HG02571 (cell line): ENCODE data around the gene RAB15.

Experiments used
- ATAC-seq: cut with Tn5 transposase; IDR thresholded peaks from one replicate; pipeline ENCODE4 v1.9.1; 2021; ENCODE audit warnings: mild to moderate bottlenecking, moderate library complexity; ENCODE audit not compliant: unreplicated experiment

RAB15 gene

DNA sequence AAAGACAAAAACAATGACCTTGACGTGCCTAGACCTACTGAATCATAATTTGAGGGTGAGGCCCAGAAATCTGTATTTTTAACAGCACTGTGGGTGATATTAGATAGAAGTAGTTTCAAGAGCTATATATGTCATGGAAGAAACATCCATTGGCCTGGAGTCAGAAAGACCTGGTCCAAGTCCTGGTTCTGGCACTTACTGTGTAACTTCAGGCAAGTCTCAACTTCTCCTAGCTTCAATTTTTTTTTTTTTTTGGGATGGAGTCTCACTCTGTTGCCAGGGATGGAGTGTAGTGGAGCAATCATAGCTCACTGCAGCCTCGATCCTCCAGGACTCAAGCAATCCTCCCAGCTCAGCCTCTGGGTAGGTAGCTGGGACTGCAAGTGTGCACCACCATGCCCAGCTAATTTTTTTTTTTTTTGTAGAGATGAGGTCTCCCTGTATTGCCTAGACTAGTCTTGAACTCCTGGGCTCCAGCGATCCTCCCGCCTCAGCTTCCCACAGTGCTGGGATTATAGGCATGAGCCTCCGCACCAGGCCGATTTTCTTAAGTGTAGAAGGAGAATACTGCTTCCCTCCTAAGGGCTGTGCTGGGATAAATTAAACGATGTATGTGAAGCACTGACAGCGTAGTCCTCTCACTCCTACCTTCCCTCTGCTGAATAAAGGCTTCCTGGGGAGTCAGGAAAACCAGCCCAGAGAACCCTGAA is 15.3 kb downstream of the RAB15 start:
- ATAC-seq: no peak

DNA sequence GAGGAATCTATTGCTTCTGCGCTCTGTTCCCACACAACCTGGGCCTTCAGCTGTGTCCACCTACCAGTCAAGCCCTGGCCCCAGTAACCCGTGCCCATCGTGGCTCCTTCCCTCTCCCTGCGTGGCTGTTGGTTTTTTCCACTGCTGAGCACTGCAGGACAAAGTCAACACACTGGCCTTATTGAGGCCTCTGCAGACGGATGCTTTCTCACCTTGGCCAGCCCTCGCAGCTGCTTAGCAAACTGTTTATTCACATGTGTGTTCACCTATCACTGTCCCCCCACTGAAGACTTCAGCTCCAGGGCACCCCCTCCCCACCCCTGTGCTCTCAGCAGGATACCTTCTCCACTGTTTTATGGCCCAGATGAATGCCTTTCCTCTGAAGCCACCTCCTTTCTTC is 16.8 kb downstream of the RAB15 start:
- no peak for ATAC-seq

DNA sequence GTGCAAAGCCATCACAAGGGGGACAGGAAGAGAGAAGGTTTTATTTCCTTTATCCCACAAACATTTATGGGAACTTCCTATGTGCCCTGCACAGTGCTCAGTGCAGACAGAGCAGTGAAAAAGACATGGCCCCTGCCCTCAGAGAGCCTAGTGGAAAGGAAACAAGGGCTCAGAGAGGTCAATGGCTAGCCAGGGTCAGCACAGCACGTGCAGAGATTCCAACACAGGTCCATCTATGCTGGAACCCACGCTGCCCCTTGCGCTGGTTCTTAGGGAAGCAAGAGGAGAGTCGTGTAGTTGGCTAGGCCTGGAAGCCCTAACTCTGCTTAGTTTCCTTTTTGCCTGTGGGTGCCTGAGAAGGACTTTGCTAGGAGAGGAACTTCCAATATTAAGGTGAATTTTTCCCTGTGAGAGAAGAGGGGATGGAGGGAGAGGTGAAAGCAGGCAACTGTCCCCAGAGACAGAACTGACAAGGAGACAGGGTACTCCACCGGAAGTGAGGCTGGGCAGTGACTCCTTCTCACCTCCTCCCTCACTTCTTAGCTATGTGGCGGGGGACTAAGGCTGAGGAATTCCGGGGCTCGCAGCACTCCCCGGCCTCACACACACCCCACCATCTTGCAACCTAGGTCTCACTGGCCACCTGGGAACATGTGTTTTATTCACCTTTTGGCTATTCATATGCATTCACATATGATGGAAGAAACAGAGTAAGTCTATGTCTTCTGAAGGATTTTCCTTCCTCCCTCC is 17.5 kb downstream of the RAB15 start:
- ATAC-seq: no peak

DNA sequence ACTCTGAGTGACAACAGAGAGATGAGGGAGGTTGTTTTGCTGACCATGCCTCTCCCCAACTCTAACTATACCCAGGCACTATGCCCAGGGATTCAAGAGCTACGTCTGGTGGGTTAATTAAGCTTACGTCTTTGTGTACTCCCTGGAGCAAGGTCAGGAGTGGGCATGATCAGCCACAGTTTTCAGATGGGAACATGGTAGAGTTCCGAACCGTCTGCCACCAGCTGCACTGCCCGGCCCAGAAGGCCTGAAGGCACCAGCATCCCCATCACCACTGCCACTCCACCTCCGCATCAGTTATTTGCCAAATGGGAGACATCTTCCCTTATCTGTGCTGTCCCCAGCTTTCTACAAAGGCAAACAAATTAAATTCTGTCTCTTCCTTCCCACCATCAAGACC is 18.5 kb downstream of the RAB15 start:
- no peak for ATAC-seq

DNA sequence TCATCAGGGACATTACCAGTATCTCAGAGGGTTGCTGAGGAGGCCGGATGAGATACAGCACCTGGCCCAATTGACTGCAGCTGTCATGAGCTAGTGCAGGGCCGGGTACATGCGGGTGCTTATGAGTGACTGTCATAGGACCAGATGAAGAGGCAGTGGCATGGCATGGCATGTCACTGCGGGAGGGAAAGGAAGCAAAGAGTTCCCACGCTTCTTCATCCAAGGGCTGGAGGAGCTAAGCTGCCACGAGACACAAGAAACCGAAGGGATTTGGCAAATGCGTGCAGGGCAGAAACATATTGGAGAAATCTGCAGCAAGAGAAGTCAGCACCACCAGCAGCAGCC is 18.9 kb downstream of the RAB15 start:
- ATAC-seq: no peak

DNA sequence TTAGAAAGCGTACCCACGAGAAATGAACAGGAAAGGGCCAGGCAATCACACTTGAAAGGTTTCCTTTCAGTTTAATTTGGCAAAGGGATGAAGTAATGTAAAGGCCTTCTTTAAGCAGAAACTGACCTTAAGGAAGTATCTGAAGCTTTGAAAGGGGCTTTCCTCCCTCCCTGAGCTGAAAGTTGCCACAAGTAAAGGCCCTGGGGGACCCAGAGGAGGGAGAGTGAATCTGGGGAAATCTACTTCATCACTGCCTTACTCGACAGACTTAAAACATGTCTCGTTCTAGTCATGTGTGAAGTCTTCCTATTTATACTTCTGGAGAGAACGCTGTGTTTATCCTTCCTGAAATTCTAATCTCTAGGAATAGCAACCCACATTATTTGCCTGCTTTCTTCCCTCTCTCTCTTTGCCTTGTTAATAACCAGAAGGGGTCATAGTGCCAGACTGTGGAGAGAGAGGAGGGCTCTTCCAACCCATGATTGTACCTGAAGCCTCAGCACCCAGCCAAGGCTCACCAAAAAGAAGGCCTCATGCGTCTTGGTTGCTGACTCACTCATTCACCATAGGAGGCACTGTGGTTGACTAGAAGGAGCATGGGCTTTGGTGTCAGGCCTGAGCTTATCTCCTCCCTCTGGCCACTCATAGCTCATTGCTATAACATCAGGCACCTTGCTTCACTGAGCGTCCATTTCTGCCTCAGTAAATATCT is 19.4 kb downstream of the RAB15 start:
- ATAC-seq: no peak

DNA sequence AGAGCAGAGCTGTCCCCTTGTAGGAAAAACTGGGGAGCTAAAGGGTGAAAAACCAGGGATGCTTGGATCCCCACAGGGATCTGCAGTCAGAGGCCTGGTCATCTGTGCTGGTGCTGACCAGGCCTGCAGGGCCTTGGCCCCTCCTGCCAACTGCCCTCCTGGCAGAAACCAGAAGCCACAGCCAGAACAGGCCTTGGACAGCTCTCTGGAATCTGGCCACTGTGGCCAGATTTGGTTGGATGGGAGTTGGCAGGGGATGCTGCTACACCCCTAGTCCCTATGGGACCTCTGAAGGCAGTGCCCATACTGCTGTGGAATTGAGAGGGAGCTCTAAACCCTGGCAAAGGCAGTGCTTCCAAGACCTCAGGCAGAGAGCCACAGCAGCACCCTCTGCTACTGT is 20.4 kb downstream of the RAB15 start:
- ATAC-seq: no peak

DNA sequence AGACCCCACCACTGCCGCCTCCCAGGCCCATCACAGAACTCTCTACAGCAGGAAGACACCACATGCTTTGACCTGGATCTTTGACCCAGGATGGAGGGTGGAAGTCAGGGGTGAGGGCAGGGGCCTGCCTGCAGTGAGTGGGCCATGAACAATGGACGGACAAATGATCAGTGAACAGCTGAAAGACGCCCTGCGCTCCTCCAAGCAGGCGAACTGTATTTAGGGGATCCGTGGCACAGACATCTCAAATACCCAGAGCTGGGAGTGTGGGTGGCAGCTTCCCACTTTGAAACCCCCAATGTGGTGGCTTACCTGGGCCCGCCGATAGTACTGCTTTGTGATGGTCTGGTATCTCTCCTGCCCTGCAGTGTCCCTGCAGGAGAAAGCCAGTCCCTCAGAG is 20.8 kb downstream of the RAB15 start:
- ATAC-seq: no peak

DNA sequence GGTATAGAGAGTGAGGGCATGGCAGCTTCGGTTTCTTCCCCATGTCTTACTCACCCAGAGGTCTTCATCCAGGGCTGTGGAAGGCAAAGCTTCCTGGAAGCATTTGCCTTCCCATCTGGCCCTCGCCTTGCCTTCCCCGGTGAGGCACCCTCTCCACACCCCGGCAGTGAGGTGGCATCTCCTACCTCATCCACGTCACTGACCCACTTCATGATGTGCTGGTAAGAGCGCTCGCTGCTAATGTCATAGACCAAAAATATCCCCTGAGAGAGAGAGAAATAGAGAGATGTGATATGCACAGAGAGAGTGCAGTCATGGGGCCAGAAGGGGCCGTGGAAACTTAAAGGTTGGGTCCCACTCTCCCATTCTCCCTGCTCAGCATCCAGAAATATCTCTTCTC is 21.2 kb downstream of the RAB15 start:
- ATAC-seq: no peak

DNA sequence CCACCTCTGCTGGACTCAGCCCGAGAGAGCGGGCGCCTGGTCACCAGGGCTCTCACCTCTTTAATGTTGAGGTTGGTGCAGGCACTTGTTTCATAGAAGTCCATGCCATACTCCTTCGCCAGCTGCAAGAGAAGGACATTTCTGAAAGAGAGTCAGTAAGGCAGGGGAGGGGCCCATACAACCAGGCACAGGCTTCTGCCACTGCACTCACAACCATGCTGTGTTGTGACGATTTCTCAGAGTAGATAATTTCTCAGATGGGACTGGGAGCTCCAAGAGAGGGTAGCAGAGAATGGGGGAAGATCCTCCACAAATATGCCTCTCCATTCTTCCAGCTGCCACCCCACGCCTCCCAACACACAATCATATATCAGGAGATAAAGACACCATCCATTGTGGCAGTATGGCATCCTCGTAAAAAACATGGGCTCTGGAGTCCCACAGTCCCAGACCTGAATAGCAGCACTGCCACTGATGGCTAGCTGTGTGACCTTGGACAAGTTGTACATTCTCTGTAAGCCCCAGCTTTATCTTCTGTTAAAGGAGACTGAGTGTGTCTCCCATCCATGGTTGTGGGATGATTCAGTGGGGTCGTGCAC is 23.4 kb downstream of the RAB15 start:
- ATAC-seq: no peak

DNA sequence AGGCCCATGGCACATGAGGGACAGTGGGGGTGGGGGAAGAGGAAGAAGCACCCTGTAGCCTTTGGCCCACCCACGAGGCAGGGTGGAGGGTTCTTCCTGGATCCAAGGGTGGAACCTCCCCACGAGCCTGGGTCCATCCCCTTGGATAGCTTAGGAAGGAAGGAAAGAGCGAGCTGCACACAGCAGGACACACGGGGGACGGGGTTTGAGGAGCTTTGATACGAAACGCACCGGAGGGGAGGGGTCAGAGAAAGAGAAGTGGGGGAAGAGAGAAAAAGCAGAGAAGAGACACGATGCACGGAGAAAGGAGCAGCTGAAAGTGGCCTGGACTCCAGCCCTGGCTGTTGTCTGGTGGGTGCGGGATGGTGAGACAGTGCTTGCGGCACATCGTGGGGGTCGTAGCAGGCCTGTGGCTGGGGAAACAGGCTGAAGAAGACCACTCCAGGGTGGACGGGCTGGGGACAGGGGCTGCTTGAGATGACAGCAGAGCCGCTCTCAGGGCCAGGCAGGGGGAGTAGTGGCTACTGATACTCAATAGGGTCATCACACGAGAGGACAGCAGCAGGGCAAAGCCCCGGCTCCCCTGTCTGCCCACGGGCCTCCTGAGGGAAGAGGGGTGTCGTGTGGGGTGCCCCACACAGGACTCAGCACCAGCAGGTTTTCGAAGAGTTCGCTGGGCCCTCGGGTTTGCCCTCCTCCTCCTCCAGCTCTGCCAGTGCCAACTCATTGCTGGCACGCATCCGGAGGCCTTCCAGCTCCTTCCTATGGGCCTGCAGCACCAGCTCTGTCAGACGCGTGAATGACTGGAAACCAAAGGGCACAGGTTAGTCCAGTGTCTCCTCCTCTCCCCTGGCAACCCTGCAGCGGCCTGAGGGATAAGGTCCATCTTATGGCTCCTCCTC is 24.2 kb downstream of the RAB15 start:
- no peak for ATAC-seq

DNA sequence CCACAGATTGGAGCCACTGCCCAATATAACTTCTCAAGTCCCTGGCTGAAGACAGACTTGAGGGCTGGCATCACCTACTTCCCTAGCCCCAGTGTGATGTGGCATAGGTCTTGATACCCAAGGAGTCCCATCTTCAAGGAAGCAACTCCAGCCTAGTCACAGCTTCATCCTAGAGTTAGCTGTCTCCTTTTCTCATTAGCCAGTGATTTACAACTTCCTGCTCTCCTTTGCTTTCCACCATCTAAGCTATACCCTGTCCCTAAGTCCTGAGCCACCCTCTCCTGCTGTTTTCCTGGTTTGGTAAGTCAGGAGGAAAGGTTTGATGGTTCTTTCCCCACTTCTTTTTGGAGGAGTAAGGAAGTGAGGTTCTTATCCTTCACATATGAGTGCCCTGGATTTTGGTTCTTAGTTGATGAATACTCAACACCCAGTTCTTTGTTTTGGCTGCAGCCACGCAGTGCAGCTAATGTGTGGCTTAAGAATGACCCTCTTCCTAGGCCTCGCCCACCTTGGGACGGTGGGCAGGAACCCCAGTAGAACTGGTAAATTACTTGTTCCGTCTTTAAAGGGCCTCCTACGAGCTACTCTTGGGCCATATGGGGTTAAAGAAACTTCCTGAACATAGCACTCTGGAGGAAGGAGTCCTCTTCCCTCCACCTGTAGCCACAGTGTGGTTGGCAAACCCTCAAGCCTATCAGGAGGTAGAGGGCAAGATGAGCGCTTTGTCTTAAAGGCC is 25.7 kb downstream of the RAB15 start:
- ATAC-seq: no peak

DNA sequence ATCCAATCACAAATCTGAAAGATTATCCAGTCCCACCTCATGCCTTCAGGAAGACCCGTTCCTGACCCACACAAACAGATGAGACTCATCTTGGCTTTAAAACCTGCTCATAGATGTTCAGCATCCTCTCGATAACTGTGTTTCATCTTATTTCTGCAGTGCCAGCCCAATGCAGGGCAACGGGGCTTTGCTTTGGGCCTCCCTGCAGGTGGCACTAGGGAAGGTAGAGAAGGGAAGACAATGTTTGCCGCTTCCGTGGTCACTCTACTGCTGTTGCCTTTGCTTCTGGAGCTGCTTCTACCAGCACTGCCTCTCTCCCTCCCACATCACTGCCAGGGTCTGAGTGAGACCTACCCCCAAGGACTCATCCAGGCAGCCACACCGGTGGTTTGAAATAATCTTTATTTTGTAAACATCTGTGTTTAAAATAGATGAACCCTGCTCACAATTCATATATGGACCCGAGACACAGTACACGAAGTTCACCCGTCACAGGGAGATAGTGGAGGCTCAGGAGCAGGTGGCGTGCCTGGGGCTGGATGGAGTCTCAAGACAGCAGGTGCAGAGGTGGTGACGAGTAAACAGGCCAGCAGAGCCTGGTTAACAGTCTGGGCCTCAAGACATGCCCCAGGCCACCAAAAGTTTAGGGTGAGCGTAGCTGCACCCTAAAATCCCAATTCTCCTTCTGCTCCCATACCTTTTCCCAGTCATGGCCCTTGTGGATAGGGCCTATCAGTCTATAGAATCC is 26.5 kb downstream of the RAB15 start:
- no peak for ATAC-seq

DNA sequence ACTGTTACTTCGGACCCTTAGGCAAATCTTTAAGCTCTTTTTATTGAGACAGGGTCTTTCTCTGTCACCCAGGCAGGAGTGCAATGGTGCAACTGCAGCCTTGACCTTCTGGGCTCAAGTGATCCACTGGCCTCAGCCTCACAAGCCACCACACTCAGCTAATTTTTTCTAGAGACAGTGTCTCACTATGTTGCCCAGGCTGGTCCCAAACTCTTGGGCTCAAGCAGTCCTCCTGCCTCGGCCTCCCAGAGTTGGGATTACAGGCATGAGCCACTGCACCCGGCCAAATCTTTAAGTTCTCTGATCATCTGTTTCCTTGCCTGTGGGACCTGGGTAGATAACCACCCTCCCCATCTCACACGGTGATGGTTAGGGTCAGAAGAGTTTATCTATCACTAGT is 27.3 kb downstream of the RAB15 start:
- no peak for ATAC-seq

DNA sequence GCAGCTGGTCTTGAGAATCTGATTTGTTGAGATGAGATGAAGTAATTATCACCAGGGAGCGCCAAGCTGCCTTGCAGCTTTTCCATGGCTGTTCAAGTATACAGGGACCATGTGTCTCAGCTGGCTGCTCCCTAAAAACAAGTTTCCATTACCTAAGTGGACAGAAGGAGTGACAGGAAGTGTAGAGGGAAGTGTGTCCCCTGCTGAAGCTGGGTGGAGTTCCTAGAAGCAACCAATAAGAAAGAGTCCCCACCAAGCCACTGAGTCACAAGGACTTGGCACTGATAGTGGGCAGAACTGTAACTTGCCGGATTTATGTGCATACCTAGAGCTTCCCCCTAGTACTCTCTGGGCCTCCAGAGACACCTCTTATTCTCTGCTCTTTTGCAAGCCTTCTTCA is 28.1 kb downstream of the RAB15 start:
- ATAC-seq: no peak

DNA sequence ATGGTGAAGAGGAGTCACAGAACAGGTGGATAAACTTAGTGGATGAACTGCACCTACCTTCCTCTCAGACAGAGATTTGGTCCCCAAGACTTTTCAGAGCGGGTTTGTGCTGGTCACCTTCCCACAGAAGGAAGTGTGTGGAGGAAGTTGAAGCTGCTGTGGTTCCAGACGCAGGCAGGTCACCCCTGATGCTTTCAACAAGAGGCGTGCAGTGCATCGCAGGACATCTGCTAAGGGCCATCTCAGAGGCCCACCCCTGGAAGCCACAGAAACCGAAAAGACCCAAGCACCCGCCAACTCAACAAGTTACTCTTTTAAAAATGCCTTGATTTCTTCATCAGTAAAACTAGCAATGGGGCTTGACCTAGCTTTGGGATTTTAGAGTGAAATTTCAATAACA is 28.6 kb downstream of the RAB15 start:
- no peak for ATAC-seq

DNA sequence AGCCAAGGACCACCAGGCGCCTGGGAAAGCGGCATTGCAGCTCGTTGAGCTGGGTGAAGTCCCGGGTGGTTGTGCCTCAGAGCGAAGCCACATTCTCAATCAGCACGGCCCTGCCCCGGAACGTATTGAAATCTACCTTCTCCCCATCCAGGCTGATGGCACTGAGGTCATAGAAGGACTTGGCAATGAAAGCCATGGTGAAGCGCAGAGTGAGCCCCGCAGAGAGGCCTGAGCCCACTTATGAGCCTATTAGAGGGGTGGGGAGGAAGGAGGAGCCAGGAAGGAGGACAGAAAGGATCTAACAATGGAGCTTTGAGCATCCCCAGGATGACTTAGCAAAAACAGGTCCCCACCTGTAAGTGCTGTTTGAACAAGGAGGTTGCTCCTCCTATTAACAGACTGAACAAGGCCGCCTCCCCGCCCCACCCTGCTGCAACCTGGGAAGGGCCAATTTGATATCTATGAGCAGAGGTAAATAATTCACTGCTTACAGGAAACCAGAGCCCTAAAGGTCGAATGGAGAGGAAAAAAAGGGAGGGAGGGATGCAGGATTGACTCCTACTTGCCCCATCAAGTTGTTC is 29.5 kb downstream of the RAB15 start, which contains the start of gene GPX2:
Gene GPX2, minus strand, starts transcription at position 215 of the 581 bp plus-strand sequence. Its CDS starts 19 bp downstream, at position 196.
- no peak for ATAC-seq

DNA sequence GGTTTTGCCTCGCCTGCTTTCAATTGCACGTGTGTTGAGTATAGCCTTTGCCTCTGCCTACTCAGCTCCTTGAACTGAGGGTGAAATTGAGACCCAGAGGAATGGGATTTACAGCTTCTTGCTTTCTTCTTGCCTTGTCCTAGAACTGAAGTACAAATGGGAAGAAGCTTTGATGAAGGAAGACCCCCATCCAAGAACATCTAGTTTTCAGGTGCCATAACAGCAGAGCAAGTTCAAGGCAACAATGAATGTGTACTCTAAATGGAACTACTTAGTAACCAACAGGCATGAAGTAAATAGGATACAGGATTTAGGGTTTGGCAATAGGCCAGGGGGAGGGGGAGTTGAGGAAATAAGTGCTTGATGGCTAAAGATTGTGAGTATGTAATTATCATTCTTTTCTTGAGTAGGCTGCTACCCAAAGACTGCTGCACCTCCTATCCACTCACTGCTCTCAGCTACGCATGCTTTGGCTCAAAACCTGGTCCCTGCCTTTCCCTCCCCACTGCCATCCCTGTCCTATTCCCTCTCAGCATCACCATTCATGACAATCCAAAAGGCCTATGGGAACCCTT is 31.7 kb downstream of the RAB15 start:
- ATAC-seq: no peak

DNA sequence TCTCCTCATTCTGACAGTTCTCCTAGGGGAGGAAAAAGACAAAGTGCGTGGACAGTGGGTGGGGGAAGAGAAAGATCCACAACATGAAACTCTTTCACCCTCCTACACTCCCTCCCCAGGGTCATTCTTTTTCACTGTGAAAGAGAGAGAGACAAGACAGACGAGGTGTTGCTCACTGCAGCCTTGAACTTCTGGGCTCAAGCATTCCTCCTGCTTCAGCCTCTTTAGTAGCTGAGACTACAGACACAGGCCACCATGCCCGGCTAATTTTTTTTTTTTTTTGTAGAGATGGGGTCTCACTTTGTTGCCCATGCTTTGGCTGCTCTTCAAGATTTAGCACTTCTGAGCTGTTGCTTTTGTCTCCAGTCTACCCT is 32.3 kb downstream of the RAB15 start:
- ATAC-seq: no peak
